SH-SY5Y (cell line): ENCODE data around the gene COX5A.

Source experiments
- GATA2 ChIP-seq: IDR thresholded peaks from 2 replicates; pipeline ENCODE4 v1.6.1; 2011; ENCODE audit warnings: mild to moderate bottlenecking, low read depth, low read length
- GATA3 ChIP-seq: IDR thresholded peaks from 2 replicates; pipeline ENCODE4 v1.6.1; 2011; ENCODE audit warnings: low read depth, mild to moderate bottlenecking, low read length, moderate library complexity

- TF ChIP-seq GATA3 (no peak), GATA2 (no peak)
Measured at GRCh38 chr15:74878273-74878672, 59.6 kb downstream of the COX5A start.
